Right cardiac atrium (tissue), 5 donors: ENCODE results near the gene U2AF2. TPM values are rescaled to one million over a fixed set of nuclear protein-coding genes. Genes with fewer than 3 reads are reported as not detected.
A peak's percentile ranks its signal among the peaks of the same experiment; 100 is the strongest.

Experiments
- ATAC-seq, 2 donors: fragments of 200-7000 bp; cut with Tn5 transposase; one replicate each; pipeline versions ENCODE4 v1.8.0 to v1.9.1; 2020; ENCODE audit warnings: moderate library complexity in 2 of 2, mild to moderate bottlenecking in 1 of 2
- DNase-seq, 3 donors: peaks; one replicate each; pipeline ENCODE4 v3.0.0-alpha.2; 2020
- H3K27ac ChIP-seq: one replicate; pipeline ENCODE4 v1.5.1; 2013; ENCODE audit warnings: mild to moderate bottlenecking, low read length, control low read depth, moderate library complexity
- H3K27me3 ChIP-seq: one replicate; pipeline ENCODE4 v1.6.1; 2013; ENCODE audit not compliant: control insufficient read depth, insufficient read depth
- H3K4me1 ChIP-seq: one replicate; pipeline ENCODE4 v1.6.1; 2013; ENCODE audit warnings: low read length; ENCODE audit not compliant: control insufficient read depth, insufficient read depth
- H3K4me3 ChIP-seq: one replicate; pipeline ENCODE4 v1.5.1; 2013; ENCODE audit warnings: low read length, control low read depth
- H3K9me3 ChIP-seq: one replicate; pipeline ENCODE4 v1.6.1; 2013; ENCODE audit warnings: low read length; ENCODE audit not compliant: control insufficient read depth
- WGBS: extraction: QIAGEN DNeasy Blood & Tissue Kit; methylation state at CpG from one replicate; pipeline ENCODE4 v1.1.7; 2013; 5-methylcytosine and 5-hydroxymethylcytosine counted together
- intact Hi-C, 4 donors: fragments of 100-400 bp; cut with DNase I; formaldehyde crosslinking; loops; one replicate each; pipeline versions ENCODE4 v1.11.0 to v1.14.0; 2022 to 2023
- polyA plus RNA-seq: library from polyadenylated mRNA; stranded (reverse); fragments of 200-250 nt; gene quantifications from one replicate; pipeline ENCODE4 v1.2.3, GENCODE V29; 2013
- total RNA-seq, 4 donors: library from RNA; stranded (reverse); fragmentation: NEBNext Ultra II Directional; extraction: Animal tissue kit (Norgen Biotek cat#: 25700); gene quantifications; one replicate each; pipeline ENCODE4 v1.2.1, GENCODE V29; 2021
- donor health status: healthy with polysubstance abuse.
- donor health status: DM: no; HTN: yes; CAD: no.
- donor health status: DM: no; HTN: no; CAD: no.
- donor health status: DM: no; HTN: yes; CAD: no; lungs with severe emphysema.
- donor health status: DM: yes; HTN: yes; CAD: no.

The U2AF2 gene
- total and polyA plus RNA-seq, 5 donors: 76.0 to 101 (median 89.8) TPM

- Histone ChIP-seq H3K9me3 (no peaks in the 10 kb centered on the region), H3K4me3 (no peak overlapping the region), H3K27me3 (no peaks in the 10 kb centered on the region), H3K4me1 (no peaks in the 10 kb centered on the region), H3K27ac (no peak overlapping the region)
- WGBS: 91% methylated on average over 22 of the region's 22 CpGs
- intact Hi-C loops: no loop called here
- DNase-seq (peak in 2 of 3 donors; percentile 38 to 52), ATAC-seq (peak in 1 of 2 donors; percentile 8)
Observed at GRCh38 chr19:55687281-55688201, 32.7 kb downstream of the U2AF2 start.

GRCh38 chr19:55688422-55689218 is 33.8 kb downstream of the U2AF2 start:
- DNase-seq: peak in 2 of 3 donors; percentile 45 to 48
- no peaks in the 10 kb centered on the region for H3K4me1 ChIP-seq
- intact Hi-C loops: no loop called here
- no peak overlapping the region for H3K27ac ChIP-seq
- ATAC-seq: no peak
- WGBS: 70% methylated on average over 27 of the region's 27 CpGs
- no peaks in the 10 kb centered on the region for H3K9me3 ChIP-seq
- no peaks in the 10 kb centered on the region for H3K27me3 ChIP-seq
- no peak overlapping the region for H3K4me3 ChIP-seq

- H3K4me3 ChIP-seq: no peak overlapping the region
- DNase-seq (peak in 2 of 3 donors; percentile 49 to 54), ATAC-seq (no peak)
- intact Hi-C loops: no loop called here
- no peak overlapping the region for H3K27ac ChIP-seq
- no peaks in the 10 kb centered on the region for H3K9me3 ChIP-seq
- WGBS: 92% methylated on average over 35 of the region's 35 CpGs
- no peaks in the 10 kb centered on the region for H3K27me3 ChIP-seq
- no peaks in the 10 kb centered on the region for H3K4me1 ChIP-seq
Observed at GRCh38 chr19:55689411-55690108, 34.7 kb downstream of the U2AF2 start.

- DNase-seq: peak in 2 of 3 donors; percentile 37 to 51
- H3K4me1 ChIP-seq: no peaks in the 10 kb centered on the region
- no peak overlapping the region for H3K27ac ChIP-seq
- H3K9me3 ChIP-seq: no peaks in the 10 kb centered on the region
- WGBS: 95% methylated on average over 25 of the region's 25 CpGs
- no peak for ATAC-seq
- H3K27me3 ChIP-seq: no peaks in the 10 kb centered on the region
- no peak overlapping the region for H3K4me3 ChIP-seq
- intact Hi-C loops: no loop called here
Observed at GRCh38 chr19:55690109-55690768, 35.4 kb downstream of the U2AF2 start.

- Histone ChIP-seq H3K4me1 (no peaks in the 10 kb centered on the region), H3K9me3 (no peaks in the 10 kb centered on the region), H3K27me3 (no peaks in the 10 kb centered on the region), H3K27ac (no peak overlapping the region), H3K4me3 (no peak overlapping the region)
- DNase-seq (peak in 1 of 3 donors; percentile 45), ATAC-seq (no peak)
- WGBS: 94% methylated on average over 31 of the region's 31 CpGs
- intact Hi-C loops: no loop called here
Observed at GRCh38 chr19:55690769-55691545, 36.1 kb downstream of the U2AF2 start.

GRCh38 chr19:55691561-55692481 is 37.0 kb downstream of the U2AF2 start:
- Histone ChIP-seq H3K27me3 (no peaks in the 10 kb centered on the region), H3K27ac (no peak overlapping the region), H3K9me3 (no peaks in the 10 kb centered on the region), H3K4me1 (no peaks in the 10 kb centered on the region), H3K4me3 (no peak overlapping the region)
- ATAC-seq (no peak), DNase-seq (peak in 1 of 3 donors; percentile 60)
- WGBS: 93% methylated on average over 31 of the region's 31 CpGs
- intact Hi-C loops: no loop called here

- DNase-seq (no peak), ATAC-seq (no peak)
- Histone ChIP-seq H3K4me3 (no peak overlapping the region), H3K9me3 (no peaks in the 10 kb centered on the region), H3K4me1 (no peaks in the 10 kb centered on the region), H3K27ac (no peak overlapping the region), H3K27me3 (no peaks in the 10 kb centered on the region)
- intact Hi-C loops: no loop called here
- WGBS: 92% methylated on average over 19 of the region's 19 CpGs
Observed at GRCh38 chr19:55692681-55693081, 37.8 kb downstream of the U2AF2 start.

GRCh38 chr19:55693336-55693974 is 38.6 kb downstream of the U2AF2 start:
- H3K9me3 ChIP-seq: no peaks in the 10 kb centered on the region
- WGBS: 94% methylated on average over 20 of the region's 20 CpGs
- no peaks in the 10 kb centered on the region for H3K27me3 ChIP-seq
- H3K4me3 ChIP-seq: no peak overlapping the region
- DNase-seq (peak in 1 of 3 donors; percentile 55), ATAC-seq (no peak)
- H3K4me1 ChIP-seq: no peaks in the 10 kb centered on the region
- H3K27ac ChIP-seq: no peak overlapping the region
- intact Hi-C loops: no loop called here

GRCh38 chr19:55694241-55694655 is 39.4 kb downstream of the U2AF2 start:
- Histone ChIP-seq H3K27me3 (no peaks in the 10 kb centered on the region), H3K9me3 (no peaks in the 10 kb centered on the region), H3K4me1 (no peaks in the 10 kb centered on the region), H3K27ac (no peak overlapping the region), H3K4me3 (no peak overlapping the region)
- intact Hi-C loops: no loop called here
- no peak for ATAC-seq
- DNase-seq: no peak
- 88% methylated on average over 15 of the region's 15 CpGs for WGBS
